Heart left ventricle (tissue), 13 donors: ENCODE measurements around the gene CDC27.

ENCODE experiments used
- CTCF ChIP-seq, 12 donors: fragments of 200-600 bp; sonication (generic) in 4 of 12; IDR thresholded peaks; one replicate each; pipeline versions ENCODE4 v1.5.0 to v1.8.0; 2018 to 2022; ENCODE audit warnings: antibody characterized with exemption in 12 of 12, mild to moderate bottlenecking in 5 of 12
- POLR2A ChIP-seq, 2 donors: fragments of 450-650 bp; IDR thresholded peaks; one replicate each; pipeline ENCODE4 v1.6.1; 2017; ENCODE audit warnings: antibody characterized with exemption in 2 of 2, mild to moderate bottlenecking in 2 of 2, moderate library complexity in 2 of 2
- donor health status: ischemic (EF 13 %, LVEDD 7.1; RV severe dilation, severe dysfunction).
- donor health status: DM: no; HTN: yes; CAD: no.
- donor health status: DM: no; HTN: no; CAD: no.
- donor health status: ischemic (EF 25% LVEDD 6.9; RV normal size, moderate dysfunction).
- donor health status: ischemic (EF 25% LVEDD 5.7; RV mildly dilated, moderate dysfunction).
- donor health status: ischemic (EF 35%, LVEDD 5.7; RV mildly dilated, moderate dysfunction).
- donor health status: nonischemic (EF 11% LVEDD 7.7; RV severe dilation, severe dysfunction).
- donor health status: DM: yes; HTN: yes; CAD: no.
- donor health status: PGD.
- donor health status: ischemic (EF 29% LVEDD 5.4; RV normal size, mild dysfunction).
- donor health status: nonischemic (EF 23%, LVEDD 6.1; RV moderate dilation, normal function).

- TF ChIP-seq CTCF (IDR thresholded peaks at IDR 0.05) = no peak
- no peak for TF ChIP-seq POLR2A (IDR thresholded peaks at IDR 0.05)
These were observed 4.9 kb upstream of the CDC27 start for GRCh38 chr17:47193931-47194511.
